ENCODE data around the gene ST3GAL2. TPM values are rescaled to one million over a fixed set of nuclear protein-coding genes. Genes with fewer than 3 reads are reported as not detected.
"Not testable (repeated sequence)": the region's sequence is repeated elsewhere in the genome, so short reads cannot be mapped to it uniquely, and the experiment has no call there.

The ST3GAL2 gene
- total RNA-seq, 1 experiment from 2014 or later, result 9.7 TPM

- Mint-ChIP-seq H3K27ac (ENCODE audit: unreplicated experiment) (no peak overlapping the region), H3K27me3 (ENCODE audit: unreplicated experiment) (no peaks in the 10 kb centered on the region), H3K4me1 (ENCODE audit: low read depth, unreplicated experiment) (no peaks in the 10 kb centered on the region), H3K4me3 (ENCODE audit: low read depth, unreplicated experiment) (no peak overlapping the region), H3K9me3 (ENCODE audit: low read depth, unreplicated experiment) (no peaks in the 10 kb centered on the region), H3K36me3 (ENCODE audit: insufficient read depth, unreplicated experiment) (no peaks in the 10 kb centered on the region)
- TF ChIP-seq CTCF (IDR thresholded peaks at IDR 0.05; ENCODE audit: unreplicated experiment), result no peak
- BruUV-seq (replicated peaks), result no TSS peak
- intact Hi-C loops (cut with micrococcal nuclease; ENCODE audit: unreplicated experiment), result no loop called here
- CTCF ChIA-PET, result interaction anchor here (0.5 to 0.7 kb wide), 3 partner anchors 23 to 63 kb away, joined by 3 to 11 read pairs (median 3); no protein-coding TSS in a partner anchor
- no peak for DNase-seq
Observed at GRCh38 chr16:70416748-70417616, 21.9 kb downstream of the ST3GAL2 start.

GRCh38 chr16:70413572-70413971 is 25.3 kb downstream of the ST3GAL2 start:
- H3K27ac Mint-ChIP-seq (ENCODE audit: unreplicated experiment); H3K9me3 Mint-ChIP-seq (ENCODE audit: low read depth, unreplicated experiment); H3K4me1 Mint-ChIP-seq (ENCODE audit: low read depth, unreplicated experiment); DNase-seq; BruUV-seq (replicated peaks); intact Hi-C loops (cut with micrococcal nuclease; ENCODE audit: unreplicated experiment); H3K27me3 Mint-ChIP-seq (ENCODE audit: unreplicated experiment); H3K36me3 Mint-ChIP-seq (ENCODE audit: insufficient read depth, unreplicated experiment); H3K4me3 Mint-ChIP-seq (ENCODE audit: low read depth, unreplicated experiment): not testable (repeated sequence)
- CTCF ChIA-PET, result interaction anchor here (0.6 to 0.9 kb wide), 4 partner anchors 9 to 29 kb away, joined by 3 to 4 read pairs (median 3); no protein-coding TSS in a partner anchor

- H3K27ac Mint-ChIP-seq (ENCODE audit: unreplicated experiment), result no peak overlapping the region
- no peaks in the 10 kb centered on the region for H3K9me3 Mint-ChIP-seq (ENCODE audit: low read depth, unreplicated experiment)
- CTCF ChIA-PET, result no interaction called here
- H3K4me3 Mint-ChIP-seq (ENCODE audit: low read depth, unreplicated experiment), result no peak overlapping the region
- no peak for DNase-seq
- TF ChIP-seq CTCF (IDR thresholded peaks at IDR 0.05; ENCODE audit: unreplicated experiment), result no peak
- no peaks in the 10 kb centered on the region for H3K27me3 Mint-ChIP-seq (ENCODE audit: unreplicated experiment)
- H3K4me1 Mint-ChIP-seq (ENCODE audit: low read depth, unreplicated experiment), result no peaks in the 10 kb centered on the region
- H3K36me3 Mint-ChIP-seq (ENCODE audit: insufficient read depth, unreplicated experiment), result no peaks in the 10 kb centered on the region
- intact Hi-C loops (cut with micrococcal nuclease; ENCODE audit: unreplicated experiment), result no loop called here
- no TSS peak for BruUV-seq (replicated peaks)
Observed at GRCh38 chr16:70412385-70412784, 26.5 kb downstream of the ST3GAL2 start.

GRCh38 chr16:70410734-70411133 is 28.2 kb downstream of the ST3GAL2 start:
- Mint-ChIP-seq H3K27me3 (ENCODE audit: unreplicated experiment) (no peaks in the 10 kb centered on the region), H3K4me3 (ENCODE audit: low read depth, unreplicated experiment) (no peak overlapping the region), H3K27ac (ENCODE audit: unreplicated experiment) (no peak overlapping the region), H3K36me3 (ENCODE audit: insufficient read depth, unreplicated experiment) (no peaks in the 10 kb centered on the region), H3K9me3 (ENCODE audit: low read depth, unreplicated experiment) (no peaks in the 10 kb centered on the region), H3K4me1 (ENCODE audit: low read depth, unreplicated experiment) (no peaks in the 10 kb centered on the region)
- CTCF ChIA-PET, result no interaction called here
- intact Hi-C loops (cut with micrococcal nuclease; ENCODE audit: unreplicated experiment), result no loop called here
- BruUV-seq (replicated peaks), result no TSS peak
- no peak for DNase-seq
- TF ChIP-seq CTCF (IDR thresholded peaks at IDR 0.05; ENCODE audit: unreplicated experiment), result no peak

- intact Hi-C loops (cut with micrococcal nuclease; ENCODE audit: unreplicated experiment), result no loop called here
- no peak for DNase-seq
- CTCF ChIA-PET, result interaction anchor here (0.7 to 1.2 kb wide), 4 partner anchors 13 to 248 kb away, joined by 3 to 6 read pairs (median 4); no protein-coding TSS in a partner anchor
Observed at GRCh38 chr16:70407811-70408274, 31.1 kb downstream of the ST3GAL2 start.

GRCh38 chr16:70406104-70406503 is 32.8 kb downstream of the ST3GAL2 start:
- intact Hi-C loops (cut with micrococcal nuclease; ENCODE audit: unreplicated experiment), result not testable (repeated sequence)
- CTCF ChIA-PET, result interaction anchor here (0.6 kb wide), 1 partner anchor 1361 kb away, joined by 3 read pairs; no protein-coding TSS in a partner anchor

More at GRCh38 chr16:70407811-70408274, 31.1 kb downstream of the ST3GAL2 start:
- Mint-ChIP-seq H3K27ac (ENCODE audit: unreplicated experiment) (no peak overlapping the region), H3K27me3 (ENCODE audit: unreplicated experiment) (no peaks in the 10 kb centered on the region), H3K4me3 (ENCODE audit: low read depth, unreplicated experiment) (no peak overlapping the region), H3K36me3 (ENCODE audit: insufficient read depth, unreplicated experiment) (no peaks in the 10 kb centered on the region), H3K4me1 (ENCODE audit: low read depth, unreplicated experiment) (peaks cover 10% of the 10 kb centered on the region), H3K9me3 (ENCODE audit: low read depth, unreplicated experiment) (no peaks in the 10 kb centered on the region)
- no TSS peak for BruUV-seq (replicated peaks)
- TF ChIP-seq CTCF (IDR thresholded peaks at IDR 0.05; ENCODE audit: unreplicated experiment), result no peak

More at GRCh38 chr16:70406104-70406503, 32.8 kb downstream of the ST3GAL2 start:
- H3K4me3 Mint-ChIP-seq (ENCODE audit: low read depth, unreplicated experiment); BruUV-seq (replicated peaks); H3K9me3 Mint-ChIP-seq (ENCODE audit: low read depth, unreplicated experiment); H3K4me1 Mint-ChIP-seq (ENCODE audit: low read depth, unreplicated experiment); H3K27me3 Mint-ChIP-seq (ENCODE audit: unreplicated experiment); H3K36me3 Mint-ChIP-seq (ENCODE audit: insufficient read depth, unreplicated experiment); DNase-seq; H3K27ac Mint-ChIP-seq (ENCODE audit: unreplicated experiment): not testable (repeated sequence)
